HG02798 (cell line): ENCODE data around the gene RBM12.
A peak's percentile ranks its signal among the peaks of the same experiment; 100 is the strongest.

Experiments
- ATAC-seq: cut with Tn5 transposase; IDR thresholded peaks from one replicate; pipeline ENCODE4 v1.9.1; 2021; ENCODE audit warnings: mild to moderate bottlenecking; ENCODE audit not compliant: unreplicated experiment, poor library complexity

Gene RBM12

GRCh38 chr20:35601990-35602389, 62.7 kb downstream of the RBM12 start:
- no peak for ATAC-seq

GRCh38 chr20:35600993-35601973, 63.4 kb downstream of the RBM12 start:
- peak; percentile 68 for ATAC-seq

- no peak for ATAC-seq
Measured at GRCh38 chr20:35600176-35600992, 64.3 kb downstream of the RBM12 start.

- ATAC-seq, result no peak
Measured at GRCh38 chr20:35599776-35600120, 65.0 kb downstream of the RBM12 start.
